GM19240 (cell line): Measurements from ENCODE around the gene A3GALT2.

Experiments
- DNase-seq: peaks from one replicate; pipeline ENCODE4 v3.0.0; 2011; ENCODE audit warnings: low spot score; ENCODE audit not compliant: insufficient read length

A3GALT2 gene

GRCh38 chr1:33272930-33273329 is 48.0 kb downstream of the A3GALT2 start:
- no peak for DNase-seq

- no peak for DNase-seq
These were observed 48.4 kb downstream of the A3GALT2 start for GRCh38 chr1:33272509-33272908.

- no peak for DNase-seq
These were observed 49.0 kb downstream of the A3GALT2 start for GRCh38 chr1:33271666-33272505.

- no peak for DNase-seq
These were observed 50.0 kb downstream of the A3GALT2 start for GRCh38 chr1:33270808-33271465.

- no peak for DNase-seq
These were observed 50.5 kb downstream of the A3GALT2 start for GRCh38 chr1:33270379-33270778.

- no peak for DNase-seq
These were observed 51.3 kb downstream of the A3GALT2 start for GRCh38 chr1:33269621-33270020.

- no peak for DNase-seq
These were observed 51.8 kb downstream of the A3GALT2 start for GRCh38 chr1:33268927-33269610.

GRCh38 chr1:33268457-33268856 is 52.4 kb downstream of the A3GALT2 start:
- no peak for DNase-seq

GRCh38 chr1:33267468-33268205 is 53.3 kb downstream of the A3GALT2 start:
- DNase-seq = no peak

- no peak for DNase-seq
These were observed 54.1 kb downstream of the A3GALT2 start for GRCh38 chr1:33266766-33267165.

GRCh38 chr1:33265780-33266605 is 54.9 kb downstream of the A3GALT2 start:
- DNase-seq = no peak

- no peak for DNase-seq
These were observed 56.9 kb downstream of the A3GALT2 start for GRCh38 chr1:33263890-33264504.

GRCh38 chr1:33261344-33261743 is 59.6 kb downstream of the A3GALT2 start:
- DNase-seq = no peak

GRCh38 chr1:33260439-33260838 is 60.5 kb downstream of the A3GALT2 start:
- DNase-seq = no peak

- DNase-seq = no peak
These were observed 61.0 kb downstream of the A3GALT2 start for GRCh38 chr1:33259879-33260278.

- no peak for DNase-seq
These were observed 62.1 kb downstream of the A3GALT2 start for GRCh38 chr1:33258788-33259274.

GRCh38 chr1:33257772-33258712 is 62.9 kb downstream of the A3GALT2 start:
- DNase-seq = no peak

- DNase-seq = no peak
These were observed 63.6 kb downstream of the A3GALT2 start for GRCh38 chr1:33257207-33257771.
